Measurements from ENCODE around the gene ADGRF3. TPM values are rescaled to one million over a fixed set of nuclear protein-coding genes. Genes with fewer than 3 reads are reported as not detected.

The ADGRF3 gene
- total RNA-seq, 1 donor from 2014 or later, result 1.0 TPM

DNA sequence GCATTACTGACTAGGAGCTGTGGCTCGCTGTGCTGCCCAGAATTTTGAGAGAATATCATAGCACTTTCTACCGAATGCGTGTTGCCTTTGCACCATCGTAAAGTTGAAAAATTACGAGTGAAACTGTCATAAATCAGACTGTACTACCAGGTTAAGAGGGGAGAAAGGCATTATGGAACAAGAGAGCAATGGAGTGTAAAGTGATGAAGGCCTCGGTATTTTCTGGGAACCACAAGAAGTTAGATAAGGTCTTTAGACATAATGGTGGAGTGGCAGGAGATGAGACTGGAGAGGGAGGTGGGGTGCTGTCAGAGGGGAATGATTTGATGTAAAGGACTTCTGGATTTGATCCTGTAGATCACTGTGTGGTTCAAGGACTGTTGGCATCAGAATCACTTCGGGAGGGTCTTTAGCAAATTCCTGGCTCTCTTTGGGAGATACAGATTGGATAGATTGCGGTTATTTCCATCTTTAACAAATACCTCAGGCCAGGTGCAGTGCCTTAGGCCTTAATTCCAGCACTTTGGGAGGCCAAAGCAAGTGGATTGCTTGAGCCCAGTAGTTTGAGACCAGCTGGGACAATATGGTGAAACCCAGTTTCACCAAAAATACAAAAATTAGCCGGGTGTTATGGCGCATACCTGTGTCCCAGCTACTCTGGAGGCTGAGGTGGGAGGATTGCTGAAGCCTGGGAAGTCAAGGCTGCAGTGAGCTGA is 4.9 kb upstream of the ADGRF3 start:
- intact Hi-C loops (cut with micrococcal nuclease), result no loop called here
- no peak for DNase-seq
- Mint-ChIP-seq H3K36me3 (ENCODE audit: low read depth) (peaks cover 19% of the 10 kb centered on the region), H3K9me3 (no peaks in the 10 kb centered on the region), H3K4me1 (peaks cover 28% of the 10 kb centered on the region), H3K27me3 (no peaks in the 10 kb centered on the region), H3K27ac (no peak overlapping the region), H3K4me3 (no peak overlapping the region)
- ChIA-PET CTCF (no interaction called here), POLR2A (interaction anchor here (0.6 kb wide), 1 partner anchor 11 kb away, joined by 3 read pairs; no protein-coding TSS in a partner anchor)
- TF ChIP-seq CTCF (IDR thresholded peaks at IDR 0.05), result no peak
- ATAC-seq (ENCODE audit: low read depth), result no peak

DNA sequence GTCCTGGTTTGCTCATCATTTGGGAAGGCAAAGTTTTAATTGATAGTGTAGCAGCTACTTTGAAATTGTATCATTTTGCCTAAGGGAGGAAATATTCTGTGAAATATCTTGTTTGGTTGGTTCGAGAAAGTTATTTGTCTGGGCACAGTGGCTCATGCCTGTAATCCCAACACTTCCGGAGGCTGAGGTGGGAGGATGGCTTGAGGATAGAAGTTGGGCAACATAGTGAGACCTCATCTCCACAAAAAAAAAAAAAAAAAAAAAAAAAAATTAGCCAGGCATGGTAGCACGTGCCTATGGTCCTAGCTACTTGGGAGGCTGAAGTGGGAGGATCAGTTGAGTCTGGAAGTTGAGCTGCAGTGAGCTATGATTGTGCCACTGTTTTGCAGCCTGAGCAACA is 3.1 kb upstream of the ADGRF3 start:
- H3K27me3 Mint-ChIP-seq, result no peaks in the 10 kb centered on the region
- CTCF ChIA-PET, result no interaction called here
- peaks cover 27% of the 10 kb centered on the region for H3K36me3 Mint-ChIP-seq (ENCODE audit: low read depth)
- H3K4me1 Mint-ChIP-seq, result peaks cover 38% of the 10 kb centered on the region
- H3K4me3 Mint-ChIP-seq, result no peak overlapping the region
- DNase-seq (no peak), ATAC-seq (ENCODE audit: low read depth) (no peak)
- TF ChIP-seq CTCF (IDR thresholded peaks at IDR 0.05), result no peak
- intact Hi-C loops (cut with micrococcal nuclease), result loop anchor here (5.0 to 10.0 kb wide), 7 partner anchors 367 to 1557 kb away; partner anchors contain the start of genes AGBL5, BABAM2, CENPA and CENPO
- H3K27ac Mint-ChIP-seq, result no peak overlapping the region
- H3K9me3 Mint-ChIP-seq, result no peaks in the 10 kb centered on the region
- POLR2A ChIA-PET, result interaction anchor here (0.5 to 1.1 kb wide), 4 partner anchors 51 to 1201 kb away, joined by 3 to 7 read pairs (median 6); no protein-coding TSS in a partner anchor

GRCh38 chr2:26347286-26347865 is 787 bp upstream of the ADGRF3 start:
- no peaks in the 10 kb centered on the region for H3K27me3 Mint-ChIP-seq
- H3K36me3 Mint-ChIP-seq (ENCODE audit: low read depth), result peaks cover 14% of the 10 kb centered on the region
- peak overlapping the region; percentile 95 for H3K4me3 Mint-ChIP-seq
- TF ChIP-seq CTCF (IDR thresholded peaks at IDR 0.05), result no peak
- intact Hi-C loops (cut with micrococcal nuclease), result loop anchor here (5.0 to 10.0 kb wide), 7 partner anchors 365 to 1555 kb away; partner anchors contain the start of genes AGBL5, BABAM2, CENPA and CENPO
- no peaks in the 10 kb centered on the region for H3K9me3 Mint-ChIP-seq
- ATAC-seq (ENCODE audit: low read depth) (no peak), DNase-seq (no peak)
- ChIA-PET CTCF (interaction anchor here (1.0 kb wide), 1 partner anchor 356 kb away, joined by 3 read pairs; no protein-coding TSS in a partner anchor), POLR2A (interaction anchor here (0.7 to 3.1 kb wide), 5 partner anchors 48 to 1558 kb away, joined by 3 to 25 read pairs (median 5); partner anchors contain the start of genes HADHA and HADHB)
- peaks cover 42% of the 10 kb centered on the region for H3K4me1 Mint-ChIP-seq
- H3K27ac Mint-ChIP-seq, result peak overlapping the region; percentile 95

GRCh38 chr2:26345545-26346453 is 790 bp downstream of the ADGRF3 start, which contains the start of gene SELENOI:
Gene SELENOI (plus strand): TSS chr2:26346143. CDS start chr2:26346233, 90 bp downstream.
- H3K27me3 Mint-ChIP-seq, result no peaks in the 10 kb centered on the region
- peaks cover 14% of the 10 kb centered on the region for H3K36me3 Mint-ChIP-seq (ENCODE audit: low read depth)
- intact Hi-C loops (cut with micrococcal nuclease), result loop anchor here (1.0 to 10.0 kb wide), 12 partner anchors 15 to 1553 kb away; partner anchors contain the start of genes AGBL5, BABAM2, CENPA and CENPO
- peak; percentile 96 for ATAC-seq (ENCODE audit: low read depth)
- POLR2A ChIA-PET, result interaction anchor here (0.6 to 3.1 kb wide), 8 partner anchors 9 to 1544 kb away, joined by 3 to 25 read pairs (median 6); partner anchors contain the start of genes ASXL2, BABAM2, HADHA and HADHB
- peak within 1 kb of the TSS; percentile 95 for H3K4me3 Mint-ChIP-seq
- peak; percentile 99 for DNase-seq
- no peaks in the 10 kb centered on the region for H3K9me3 Mint-ChIP-seq
- CTCF ChIA-PET, result interaction anchor here (1.7 kb wide), 1 partner anchor 14 kb away, joined by 6 read pairs; no protein-coding TSS in a partner anchor
- peak within 1 kb of the TSS; percentile 95 for H3K27ac Mint-ChIP-seq
- no peak for TF ChIP-seq CTCF (IDR thresholded peaks at IDR 0.05)
- peaks cover 42% of the 10 kb centered on the region for H3K4me1 Mint-ChIP-seq
